ENCODE results near the gene ANKRD34A.

The ANKRD34A gene

DNA sequence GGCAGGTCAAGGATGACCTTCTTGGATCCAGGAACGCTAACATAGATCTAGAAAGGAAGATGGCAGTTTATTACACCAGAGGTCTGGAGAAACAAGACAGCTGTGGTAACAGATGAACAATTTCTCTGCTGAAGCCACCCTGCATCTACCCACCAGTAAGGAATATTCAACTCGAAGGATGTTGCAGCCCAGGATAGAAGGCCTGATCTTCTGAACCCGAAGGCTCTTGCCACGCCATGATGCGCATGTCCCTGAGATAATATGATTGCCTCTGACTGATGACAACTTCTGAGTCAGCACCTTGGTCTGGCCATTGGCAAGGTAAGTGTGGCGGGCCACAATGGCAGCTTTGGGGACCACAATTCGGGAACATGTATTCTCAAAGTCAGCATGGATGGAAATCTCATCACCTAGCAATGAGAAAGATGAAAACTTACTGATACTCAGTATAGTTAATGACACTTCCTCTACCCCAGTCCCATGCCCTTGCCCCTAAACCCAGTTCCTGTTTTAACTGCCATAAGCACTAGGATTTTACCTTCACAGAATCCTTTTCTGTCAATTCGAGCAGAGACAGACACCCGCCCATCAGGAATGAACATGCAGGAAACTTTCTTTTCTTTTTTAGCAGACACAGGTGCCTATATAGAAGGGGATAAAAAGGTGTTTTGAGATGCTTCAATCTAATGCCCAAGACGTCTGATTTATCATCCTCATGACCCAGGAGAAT lies 30.2 kb upstream of the ANKRD34A start:
- TF ChIP-seq, protein P1, sequence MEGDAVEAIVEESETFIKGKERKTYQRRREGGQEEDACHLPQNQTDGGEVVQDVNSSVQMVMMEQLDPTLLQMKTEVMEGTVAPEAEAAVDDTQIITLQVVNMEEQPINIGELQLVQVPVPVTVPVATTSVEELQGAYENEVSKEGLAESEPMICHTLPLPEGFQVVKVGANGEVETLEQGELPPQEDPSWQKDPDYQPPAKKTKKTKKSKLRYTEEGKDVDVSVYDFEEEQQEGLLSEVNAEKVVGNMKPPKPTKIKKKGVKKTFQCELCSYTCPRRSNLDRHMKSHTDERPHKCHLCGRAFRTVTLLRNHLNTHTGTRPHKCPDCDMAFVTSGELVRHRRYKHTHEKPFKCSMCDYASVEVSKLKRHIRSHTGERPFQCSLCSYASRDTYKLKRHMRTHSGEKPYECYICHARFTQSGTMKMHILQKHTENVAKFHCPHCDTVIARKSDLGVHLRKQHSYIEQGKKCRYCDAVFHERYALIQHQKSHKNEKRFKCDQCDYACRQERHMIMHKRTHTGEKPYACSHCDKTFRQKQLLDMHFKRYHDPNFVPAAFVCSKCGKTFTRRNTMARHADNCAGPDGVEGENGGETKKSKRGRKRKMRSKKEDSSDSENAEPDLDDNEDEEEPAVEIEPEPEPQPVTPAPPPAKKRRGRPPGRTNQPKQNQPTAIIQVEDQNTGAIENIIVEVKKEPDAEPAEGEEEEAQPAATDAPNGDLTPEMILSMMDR (IDR thresholded peaks at IDR 0.05) = no peak
- no peak overlapping the region for H2AFZ ChIP-seq
- peaks cover 9% of the 10 kb centered on the region for H3K4me1 ChIP-seq
- H3K4me3 ChIP-seq (ENCODE audit: low read depth, low read length) = peak overlapping the region; percentile 100
- H3K79me2 ChIP-seq = peaks cover 34% of the 10 kb centered on the region
- H3K27me3 ChIP-seq (ENCODE audit: control insufficient read depth, insufficient read depth, low read length) = no peaks in the 10 kb centered on the region
- H3K9ac ChIP-seq = peak overlapping the region; percentile 99
- peaks cover 45% of the 10 kb centered on the region for H3K36me3 ChIP-seq (ENCODE audit: control insufficient read depth, insufficient read depth, low read length)
- peak overlapping the region; percentile 72 for H3K4me2 ChIP-seq (ENCODE audit: low read length)
- H3K9me3 ChIP-seq (ENCODE audit: control insufficient read depth, low read length) = peaks cover 9% of the 10 kb centered on the region
- H3K27ac ChIP-seq = peak overlapping the region; percentile 100

- Histone ChIP-seq H3K4me1 (peaks cover 7% of the 10 kb centered on the region), H2AFZ (no peak overlapping the region), H3K9ac (peak overlapping the region; percentile 99), H3K9me3 (ENCODE audit: control insufficient read depth, low read length) (peaks cover 9% of the 10 kb centered on the region), H3K79me2 (peaks cover 34% of the 10 kb centered on the region), H3K27me3 (ENCODE audit: control insufficient read depth, insufficient read depth, low read length) (no peaks in the 10 kb centered on the region), H3K36me3 (ENCODE audit: control insufficient read depth, insufficient read depth, low read length) (peaks cover 45% of the 10 kb centered on the region), H3K27ac (peak overlapping the region; percentile 100), H3K4me3 (ENCODE audit: low read depth, low read length) (peak overlapping the region; percentile 100), H3K4me2 (ENCODE audit: low read length) (peak overlapping the region; percentile 72)
- TF ChIP-seq, protein P1 (IDR thresholded peaks at IDR 0.05) = no peak
These were observed 29.4 kb upstream of the ANKRD34A start for GRCh38 chr1:145993618-145994390.

DNA sequence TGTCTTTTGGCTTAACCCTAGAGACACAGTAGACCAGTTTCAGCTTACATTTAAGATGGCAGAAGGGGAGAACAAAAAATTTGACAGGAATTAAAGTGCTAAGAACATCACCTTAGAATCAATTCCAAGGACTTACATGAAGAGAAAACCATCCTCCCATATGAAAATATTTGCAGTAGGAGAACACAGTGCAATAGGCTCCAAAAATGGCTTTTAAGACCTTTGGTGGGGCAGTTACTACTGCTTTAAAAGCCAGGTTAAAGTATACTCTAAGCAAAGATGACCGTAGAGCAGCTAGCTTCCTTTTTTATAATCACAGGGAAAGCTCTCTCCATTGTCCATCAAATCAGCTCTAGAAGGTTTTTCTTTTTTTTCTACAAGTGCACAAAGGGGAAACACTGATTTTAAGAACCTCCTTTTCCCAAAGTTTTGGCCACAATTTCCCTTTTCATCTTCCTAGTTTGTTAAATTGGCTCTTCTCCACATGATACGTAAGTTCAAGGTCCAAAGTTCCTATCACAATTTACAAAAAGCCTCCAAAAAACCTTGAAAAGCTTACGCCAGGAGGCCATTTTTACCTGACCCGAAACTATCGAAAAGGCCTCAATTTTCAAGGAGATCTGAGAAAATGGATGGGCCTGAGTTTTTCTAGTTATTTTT lies 28.7 kb upstream of the ANKRD34A start:
- no peak overlapping the region for H2AFZ ChIP-seq
- peaks cover 34% of the 10 kb centered on the region for H3K79me2 ChIP-seq
- peaks cover 9% of the 10 kb centered on the region for H3K9me3 ChIP-seq (ENCODE audit: control insufficient read depth, low read length)
- H3K27me3 ChIP-seq (ENCODE audit: control insufficient read depth, insufficient read depth, low read length) = no peaks in the 10 kb centered on the region
- peak overlapping the region; percentile 100 for H3K4me3 ChIP-seq (ENCODE audit: low read depth, low read length)
- peaks cover 9% of the 10 kb centered on the region for H3K4me1 ChIP-seq
- peak overlapping the region; percentile 99 for H3K9ac ChIP-seq
- TF ChIP-seq, protein P1 (IDR thresholded peaks at IDR 0.05) = no peak
- peak overlapping the region; percentile 100 for H3K27ac ChIP-seq
- H3K36me3 ChIP-seq (ENCODE audit: control insufficient read depth, insufficient read depth, low read length) = peaks cover 45% of the 10 kb centered on the region
- peak overlapping the region; percentile 72 for H3K4me2 ChIP-seq (ENCODE audit: low read length)

DNA sequence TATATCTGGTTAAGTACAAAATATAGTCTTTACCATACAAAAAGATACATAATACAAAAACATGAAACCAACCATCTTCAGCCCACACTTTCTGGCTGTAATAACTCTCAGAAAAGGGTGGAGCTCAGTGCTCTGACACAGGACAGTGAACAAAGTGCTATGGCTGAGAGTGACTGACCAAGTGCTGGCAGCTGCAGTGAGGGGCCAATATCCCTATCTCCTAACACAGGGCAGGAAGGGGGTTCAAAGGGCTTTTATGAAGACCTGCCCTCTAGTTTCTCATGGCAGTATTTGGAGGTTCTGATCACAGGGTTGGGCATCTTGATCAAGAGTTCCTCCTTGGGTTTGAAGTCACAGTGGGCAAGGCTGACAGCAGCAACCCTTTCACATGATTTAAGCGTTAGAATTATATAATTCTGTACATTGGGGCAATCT lies 28.1 kb upstream of the ANKRD34A start:
- Histone ChIP-seq H3K36me3 (ENCODE audit: control insufficient read depth, insufficient read depth, low read length) (peaks cover 45% of the 10 kb centered on the region), H3K27ac (peak overlapping the region; percentile 100), H3K9me3 (ENCODE audit: control insufficient read depth, low read length) (peaks cover 9% of the 10 kb centered on the region), H3K79me2 (peaks cover 34% of the 10 kb centered on the region), H3K4me2 (ENCODE audit: low read length) (peak overlapping the region; percentile 72), H3K4me1 (peaks cover 8% of the 10 kb centered on the region), H3K9ac (peak overlapping the region; percentile 99), H3K4me3 (ENCODE audit: low read depth, low read length) (peak overlapping the region; percentile 100), H2AFZ (no peak overlapping the region), H3K27me3 (ENCODE audit: control insufficient read depth, insufficient read depth, low read length) (no peaks in the 10 kb centered on the region)
- TF ChIP-seq, protein P1 (IDR thresholded peaks at IDR 0.05) = no peak
